ENCODE results near the gene FGD3. TPM values are rescaled to one million over a fixed set of nuclear protein-coding genes. Genes with fewer than 3 reads are reported as not detected.

The FGD3 gene
- total and polyA plus RNA-seq, 4 donors = 1.6 to 6.2 (median 3.6) TPM

DNA sequence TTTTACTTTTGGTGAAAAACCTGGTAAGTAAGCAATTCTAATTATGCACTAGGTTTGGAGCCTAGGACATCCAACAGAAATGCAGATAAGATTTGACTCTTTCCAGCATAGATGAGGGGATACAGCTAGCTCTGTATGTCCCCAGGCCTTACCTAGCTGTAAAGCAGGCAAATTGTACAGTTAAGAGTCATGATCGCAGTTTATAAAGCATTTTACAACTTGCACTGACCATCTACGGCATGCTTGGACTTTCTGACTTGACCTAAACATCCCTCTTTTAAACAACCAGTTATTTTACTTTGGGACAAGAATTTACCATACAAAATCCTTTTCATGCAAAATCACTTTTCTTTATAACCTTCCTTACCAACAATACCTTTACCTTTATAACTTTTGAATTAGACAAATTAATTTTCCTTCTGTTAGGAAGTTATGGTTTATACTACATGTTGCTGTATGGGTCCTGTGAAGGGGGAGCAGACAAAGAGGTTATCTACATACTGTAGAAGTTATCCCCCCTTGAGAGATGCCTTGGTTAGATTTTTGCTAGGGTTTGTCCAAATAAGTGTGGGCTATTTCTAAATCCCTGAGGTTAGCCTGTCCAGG is 36.8 kb downstream of the FGD3 start:
- no peaks in the 10 kb centered on the region for H3K27me3 ChIP-seq (ENCODE audit: control insufficient read depth in 4 of 4, insufficient read depth in 4 of 4, low read length in 3 of 4)
- H3K4me1 ChIP-seq (ENCODE audit: control insufficient read depth in 4 of 4, insufficient read depth in 4 of 4, low read length in 3 of 4) = no peaks in the 10 kb centered on the region
- DNase-seq (ENCODE audit: low spot score) = no peak
- no peak overlapping the region for H3K4me3 ChIP-seq (ENCODE audit: low read depth in 1 of 3, low read length in 3 of 3)
- no peak for TF ChIP-seq GABPA (IDR thresholded peaks at IDR 0.05 in 1 of 2, conservative IDR thresholded peaks at IDR 0.05 in 1 of 2)
- no peak for TF ChIP-seq EGR1 (IDR thresholded peaks at IDR 0.05; ENCODE audit: low read depth in 2 of 2)
- peaks cover 0 to 2% (median 0%) of the 10 kb centered on the region in 4 donors for H3K36me3 ChIP-seq (ENCODE audit: control insufficient read depth in 4 of 4, insufficient read depth in 3 of 4, low read depth in 1 of 4, low read length in 3 of 4)
- H3K27ac ChIP-seq (ENCODE audit: low read depth in 1 of 2, low read length in 2 of 2) = no peak overlapping the region
- no peaks in the 10 kb centered on the region for H3K9me3 ChIP-seq (ENCODE audit: control insufficient read depth in 4 of 4, low read length in 3 of 4)
- no peak overlapping the region for H3K9ac ChIP-seq (ENCODE audit: low read depth in 1 of 2, low read length in 2 of 2)
- WGBS = 65% methylated on average over 2 of the region's 2 CpGs

DNA sequence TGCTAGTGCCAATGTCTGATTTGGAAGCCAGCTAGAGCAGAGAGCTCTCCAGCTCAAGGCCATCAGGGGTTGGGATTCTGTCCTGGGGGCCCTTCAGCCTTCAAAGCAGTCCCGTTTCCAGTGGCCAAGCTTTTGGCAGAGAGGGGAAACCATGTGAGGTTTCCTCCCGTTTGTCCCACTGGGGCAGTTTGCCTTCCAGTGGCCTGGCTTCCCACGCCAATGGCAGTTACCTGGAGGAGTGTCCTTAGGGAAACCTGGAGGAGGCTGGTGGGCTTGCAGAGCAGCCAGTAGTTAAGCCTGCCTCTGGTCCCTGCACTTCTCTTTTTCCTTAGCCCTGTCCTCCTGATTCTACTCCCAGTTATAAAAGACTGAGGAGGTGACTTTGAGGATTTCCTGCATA is 37.7 kb downstream of the FGD3 start:
- TF ChIP-seq, protein P1, sequence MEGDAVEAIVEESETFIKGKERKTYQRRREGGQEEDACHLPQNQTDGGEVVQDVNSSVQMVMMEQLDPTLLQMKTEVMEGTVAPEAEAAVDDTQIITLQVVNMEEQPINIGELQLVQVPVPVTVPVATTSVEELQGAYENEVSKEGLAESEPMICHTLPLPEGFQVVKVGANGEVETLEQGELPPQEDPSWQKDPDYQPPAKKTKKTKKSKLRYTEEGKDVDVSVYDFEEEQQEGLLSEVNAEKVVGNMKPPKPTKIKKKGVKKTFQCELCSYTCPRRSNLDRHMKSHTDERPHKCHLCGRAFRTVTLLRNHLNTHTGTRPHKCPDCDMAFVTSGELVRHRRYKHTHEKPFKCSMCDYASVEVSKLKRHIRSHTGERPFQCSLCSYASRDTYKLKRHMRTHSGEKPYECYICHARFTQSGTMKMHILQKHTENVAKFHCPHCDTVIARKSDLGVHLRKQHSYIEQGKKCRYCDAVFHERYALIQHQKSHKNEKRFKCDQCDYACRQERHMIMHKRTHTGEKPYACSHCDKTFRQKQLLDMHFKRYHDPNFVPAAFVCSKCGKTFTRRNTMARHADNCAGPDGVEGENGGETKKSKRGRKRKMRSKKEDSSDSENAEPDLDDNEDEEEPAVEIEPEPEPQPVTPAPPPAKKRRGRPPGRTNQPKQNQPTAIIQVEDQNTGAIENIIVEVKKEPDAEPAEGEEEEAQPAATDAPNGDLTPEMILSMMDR (IDR thresholded peaks at IDR 0.05; ENCODE audit: low read depth, low read length, missing input control) = no peak
- TF ChIP-seq RXRA (IDR thresholded peaks at IDR 0.05) (no peak), JUND (IDR thresholded peaks at IDR 0.05) (no peak), NR2F2 (IDR thresholded peaks at IDR 0.05) (no peak), FOXA2 (IDR thresholded peaks at IDR 0.05) (no peak), SP1 (IDR thresholded peaks at IDR 0.05) (no peak), RAD21 (IDR thresholded peaks at IDR 0.05) (no peak), FOXA1 (IDR thresholded peaks at IDR 0.05) (no peak), HNF4A (conservative IDR thresholded peaks at IDR 0.05) (no peak), EGR1 (IDR thresholded peaks at IDR 0.05; ENCODE audit: low read depth in 2 of 2) (no peak), GABPA (IDR thresholded peaks at IDR 0.05 in 1 of 2, conservative IDR thresholded peaks at IDR 0.05 in 1 of 2) (no peak), HNF4G (IDR thresholded peaks at IDR 0.05) (no peak), TAF1 (conservative IDR thresholded peaks at IDR 0.05) (no peak), YY1 (IDR thresholded peaks at IDR 0.05) (no peak)
- TF ChIP-seq, protein P2, sequence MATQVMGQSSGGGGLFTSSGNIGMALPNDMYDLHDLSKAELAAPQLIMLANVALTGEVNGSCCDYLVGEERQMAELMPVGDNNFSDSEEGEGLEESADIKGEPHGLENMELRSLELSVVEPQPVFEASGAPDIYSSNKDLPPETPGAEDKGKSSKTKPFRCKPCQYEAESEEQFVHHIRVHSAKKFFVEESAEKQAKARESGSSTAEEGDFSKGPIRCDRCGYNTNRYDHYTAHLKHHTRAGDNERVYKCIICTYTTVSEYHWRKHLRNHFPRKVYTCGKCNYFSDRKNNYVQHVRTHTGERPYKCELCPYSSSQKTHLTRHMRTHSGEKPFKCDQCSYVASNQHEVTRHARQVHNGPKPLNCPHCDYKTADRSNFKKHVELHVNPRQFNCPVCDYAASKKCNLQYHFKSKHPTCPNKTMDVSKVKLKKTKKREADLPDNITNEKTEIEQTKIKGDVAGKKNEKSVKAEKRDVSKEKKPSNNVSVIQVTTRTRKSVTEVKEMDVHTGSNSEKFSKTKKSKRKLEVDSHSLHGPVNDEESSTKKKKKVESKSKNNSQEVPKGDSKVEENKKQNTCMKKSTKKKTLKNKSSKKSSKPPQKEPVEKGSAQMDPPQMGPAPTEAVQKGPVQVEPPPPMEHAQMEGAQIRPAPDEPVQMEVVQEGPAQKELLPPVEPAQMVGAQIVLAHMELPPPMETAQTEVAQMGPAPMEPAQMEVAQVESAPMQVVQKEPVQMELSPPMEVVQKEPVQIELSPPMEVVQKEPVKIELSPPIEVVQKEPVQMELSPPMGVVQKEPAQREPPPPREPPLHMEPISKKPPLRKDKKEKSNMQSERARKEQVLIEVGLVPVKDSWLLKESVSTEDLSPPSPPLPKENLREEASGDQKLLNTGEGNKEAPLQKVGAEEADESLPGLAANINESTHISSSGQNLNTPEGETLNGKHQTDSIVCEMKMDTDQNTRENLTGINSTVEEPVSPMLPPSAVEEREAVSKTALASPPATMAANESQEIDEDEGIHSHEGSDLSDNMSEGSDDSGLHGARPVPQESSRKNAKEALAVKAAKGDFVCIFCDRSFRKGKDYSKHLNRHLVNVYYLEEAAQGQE (IDR thresholded peaks at IDR 0.05) = no peak
- TF ChIP-seq, protein P3, sequence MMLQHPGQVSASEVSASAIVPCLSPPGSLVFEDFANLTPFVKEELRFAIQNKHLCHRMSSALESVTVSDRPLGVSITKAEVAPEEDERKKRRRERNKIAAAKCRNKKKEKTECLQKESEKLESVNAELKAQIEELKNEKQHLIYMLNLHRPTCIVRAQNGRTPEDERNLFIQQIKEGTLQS (IDR thresholded peaks at IDR 0.05) = no peak
- TF ChIP-seq, protein P4, sequence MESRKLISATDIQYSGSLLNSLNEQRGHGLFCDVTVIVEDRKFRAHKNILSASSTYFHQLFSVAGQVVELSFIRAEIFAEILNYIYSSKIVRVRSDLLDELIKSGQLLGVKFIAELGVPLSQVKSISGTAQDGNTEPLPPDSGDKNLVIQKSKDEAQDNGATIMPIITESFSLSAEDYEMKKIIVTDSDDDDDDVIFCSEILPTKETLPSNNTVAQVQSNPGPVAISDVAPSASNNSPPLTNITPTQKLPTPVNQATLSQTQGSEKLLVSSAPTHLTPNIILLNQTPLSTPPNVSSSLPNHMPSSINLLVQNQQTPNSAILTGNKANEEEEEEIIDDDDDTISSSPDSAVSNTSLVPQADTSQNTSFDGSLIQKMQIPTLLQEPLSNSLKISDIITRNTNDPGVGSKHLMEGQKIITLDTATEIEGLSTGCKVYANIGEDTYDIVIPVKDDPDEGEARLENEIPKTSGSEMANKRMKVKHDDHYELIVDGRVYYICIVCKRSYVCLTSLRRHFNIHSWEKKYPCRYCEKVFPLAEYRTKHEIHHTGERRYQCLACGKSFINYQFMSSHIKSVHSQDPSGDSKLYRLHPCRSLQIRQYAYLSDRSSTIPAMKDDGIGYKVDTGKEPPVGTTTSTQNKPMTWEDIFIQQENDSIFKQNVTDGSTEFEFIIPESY (IDR thresholded peaks at IDR 0.05) = no peak
- TF ChIP-seq, protein P5, sequence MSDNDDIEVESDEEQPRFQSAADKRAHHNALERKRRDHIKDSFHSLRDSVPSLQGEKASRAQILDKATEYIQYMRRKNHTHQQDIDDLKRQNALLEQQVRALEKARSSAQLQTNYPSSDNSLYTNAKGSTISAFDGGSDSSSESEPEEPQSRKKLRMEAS (IDR thresholded peaks at IDR 0.05) = no peak
- Histone ChIP-seq H3K9me3 (ENCODE audit: control insufficient read depth in 4 of 4, low read length in 3 of 4) (no peaks in the 10 kb centered on the region), H3K27ac (ENCODE audit: low read depth in 1 of 2, low read length in 2 of 2) (no peak overlapping the region), H3K9ac (ENCODE audit: low read depth in 1 of 2, low read length in 2 of 2) (no peak overlapping the region), H3K4me3 (ENCODE audit: low read depth in 1 of 3, low read length in 3 of 3) (no peak overlapping the region), H3K4me1 (ENCODE audit: control insufficient read depth in 4 of 4, insufficient read depth in 4 of 4, low read length in 3 of 4) (no peaks in the 10 kb centered on the region), H3K27me3 (ENCODE audit: control insufficient read depth in 4 of 4, insufficient read depth in 4 of 4, low read length in 3 of 4) (no peaks in the 10 kb centered on the region), H3K36me3 (ENCODE audit: control insufficient read depth in 4 of 4, insufficient read depth in 3 of 4, low read depth in 1 of 4, low read length in 3 of 4) (peaks cover 0 to 2% (median 0%) of the 10 kb centered on the region in 4 donors)
- 90% methylated on average over 3 of the region's 3 CpGs for WGBS
- DNase-seq (ENCODE audit: low spot score) = peak; percentile 23

All from liver (tissue), 9 donors.